Measurements from ENCODE around the gene FOXC1. TPM values are rescaled to one million over a fixed set of nuclear protein-coding genes. Genes with fewer than 3 reads are reported as not detected.

Gene FOXC1
- total and polyA plus RNA-seq, 4 donors: 15.1 to 105 (median 49.1) TPM

GRCh38 chr6:1625794-1626435 is 16.2 kb downstream of the FOXC1 start:
- DNase-seq (ENCODE audit: low read depth in 4 of 6, low spot score in 6 of 6): peak in 1 of 6 donors; percentile 48
- Histone ChIP-seq H3K9me3 (ENCODE audit: control insufficient read depth, insufficient read depth, low read length) (no peaks in the 10 kb centered on the region), H3K4me1 (ENCODE audit: control insufficient read depth, insufficient read depth, low read length) (peaks cover 17% of the 10 kb centered on the region), H3K4me3 (ENCODE audit: low read depth, low read length) (peak overlapping the region; percentile 52), H3K27ac (ENCODE audit: low read depth, low read length) (peak overlapping the region; percentile 93), H3K27me3 (ENCODE audit: control insufficient read depth, insufficient read depth, low read length) (peaks cover 97% of the 10 kb centered on the region), H3K36me3 (ENCODE audit: control insufficient read depth, insufficient read depth, low read length) (no peaks in the 10 kb centered on the region)
- 20% methylated on average over 10 of the region's 18 CpGs for WGBS (ENCODE audit: insufficient coverage)

DNA sequence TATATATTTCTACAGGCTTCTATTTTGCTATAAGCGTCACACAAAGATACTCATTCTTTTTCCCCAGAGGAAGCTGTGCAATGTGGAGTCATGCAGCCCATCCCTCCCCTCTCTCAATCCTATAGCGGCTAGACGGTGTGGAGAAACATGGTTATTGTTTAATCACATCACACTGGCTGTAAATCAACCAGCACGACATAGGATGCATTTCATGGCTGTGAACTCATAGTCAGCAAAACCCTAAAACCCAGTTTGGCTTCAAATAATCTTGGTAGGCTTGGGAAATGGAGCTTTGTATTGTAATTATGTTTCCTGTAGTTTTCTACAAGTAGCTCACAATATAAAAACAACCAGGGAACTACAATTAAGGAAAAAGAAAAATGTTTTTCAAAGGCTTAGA is 16.8 kb downstream of the FOXC1 start:
- peak overlapping the region; percentile 52 for H3K4me3 ChIP-seq (ENCODE audit: low read depth, low read length)
- no peaks in the 10 kb centered on the region for H3K36me3 ChIP-seq (ENCODE audit: control insufficient read depth, insufficient read depth, low read length)
- peak overlapping the region; percentile 93 for H3K27ac ChIP-seq (ENCODE audit: low read depth, low read length)
- peaks cover 17% of the 10 kb centered on the region for H3K4me1 ChIP-seq (ENCODE audit: control insufficient read depth, insufficient read depth, low read length)
- peak in 1 of 6 donors; percentile 25 for DNase-seq (ENCODE audit: low read depth in 4 of 6, low spot score in 6 of 6)
- H3K27me3 ChIP-seq (ENCODE audit: control insufficient read depth, insufficient read depth, low read length): peaks cover 91% of the 10 kb centered on the region
- H3K9me3 ChIP-seq (ENCODE audit: control insufficient read depth, insufficient read depth, low read length): no peaks in the 10 kb centered on the region
- WGBS (ENCODE audit: insufficient coverage): 18% methylated on average over 2 of the region's 4 CpGs

- H3K27me3 ChIP-seq (ENCODE audit: control insufficient read depth, insufficient read depth, low read length): peaks cover 81% of the 10 kb centered on the region
- no peak overlapping the region for H3K4me3 ChIP-seq (ENCODE audit: low read depth, low read length)
- H3K4me1 ChIP-seq (ENCODE audit: control insufficient read depth, insufficient read depth, low read length): peaks cover 17% of the 10 kb centered on the region
- H3K27ac ChIP-seq (ENCODE audit: low read depth, low read length): peak overlapping the region; percentile 93
- WGBS (ENCODE audit: insufficient coverage): 30% methylated on average over 8 of the region's 10 CpGs
- no peaks in the 10 kb centered on the region for H3K36me3 ChIP-seq (ENCODE audit: control insufficient read depth, insufficient read depth, low read length)
- DNase-seq (ENCODE audit: low read depth in 4 of 6, low spot score in 6 of 6): peak in 1 of 6 donors; percentile 20
- H3K9me3 ChIP-seq (ENCODE audit: control insufficient read depth, insufficient read depth, low read length): no peaks in the 10 kb centered on the region
Observed at GRCh38 chr6:1627827-1628560, 18.3 kb downstream of the FOXC1 start.

DNA sequence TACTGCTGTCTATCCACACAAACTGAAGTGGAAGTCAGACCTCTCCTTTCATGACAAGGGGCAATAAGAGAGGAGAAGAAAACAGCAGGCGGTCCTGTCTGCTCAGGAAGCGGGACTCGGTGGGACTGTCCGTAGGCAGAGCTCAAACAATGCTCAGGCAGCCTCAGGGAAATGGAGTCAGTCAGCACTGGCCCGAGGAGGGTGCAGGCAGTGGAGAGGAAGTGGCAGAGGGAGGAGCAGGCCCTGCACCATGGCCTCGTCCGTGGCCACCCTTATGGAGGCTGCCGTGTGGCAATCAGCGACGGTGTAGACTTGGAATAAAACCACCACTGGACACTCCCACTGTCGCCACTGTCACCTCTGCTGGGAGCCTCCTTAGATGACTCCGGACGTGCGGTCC is 19.6 kb downstream of the FOXC1 start:
- WGBS (ENCODE audit: insufficient coverage): 71% methylated on average over 12 of the region's 14 CpGs
- DNase-seq (ENCODE audit: low read depth in 4 of 6, low spot score in 6 of 6): no peak
- Histone ChIP-seq H3K4me1 (ENCODE audit: control insufficient read depth, insufficient read depth, low read length) (peaks cover 14% of the 10 kb centered on the region), H3K27ac (ENCODE audit: low read depth, low read length) (peak overlapping the region; percentile 93), H3K4me3 (ENCODE audit: low read depth, low read length) (no peak overlapping the region), H3K27me3 (ENCODE audit: control insufficient read depth, insufficient read depth, low read length) (peaks cover 70% of the 10 kb centered on the region), H3K36me3 (ENCODE audit: control insufficient read depth, insufficient read depth, low read length) (no peaks in the 10 kb centered on the region), H3K9me3 (ENCODE audit: control insufficient read depth, insufficient read depth, low read length) (no peaks in the 10 kb centered on the region)

DNA sequence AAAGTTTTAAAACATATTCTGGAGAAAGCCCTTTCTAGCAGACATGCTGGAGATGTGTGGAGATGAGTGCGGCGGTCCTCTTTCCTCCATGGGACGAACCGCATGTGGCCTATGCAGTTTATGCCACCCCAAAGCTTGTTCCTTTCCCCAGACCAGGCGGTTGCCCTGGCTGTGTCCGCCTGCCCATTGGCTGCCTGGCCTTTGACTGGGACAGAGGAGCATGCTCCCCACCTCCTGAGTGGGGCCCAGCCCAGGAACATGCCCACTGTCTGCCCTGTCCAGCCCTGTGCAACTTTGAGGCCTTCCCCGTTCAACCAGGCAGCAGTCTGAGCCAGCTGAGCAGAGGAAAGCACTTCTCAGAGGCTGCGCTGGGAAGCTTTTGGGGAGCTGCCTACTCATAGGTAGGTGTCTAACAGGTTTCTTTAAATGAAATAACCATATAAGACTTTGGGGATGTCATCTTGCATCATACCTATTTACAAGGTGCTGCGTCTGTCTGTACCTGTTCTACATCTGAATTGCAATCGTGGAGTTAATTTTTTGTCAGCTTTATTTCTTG is 20.6 kb downstream of the FOXC1 start:
- DNase-seq (ENCODE audit: low read depth in 4 of 6, low spot score in 6 of 6): no peak
- no peaks in the 10 kb centered on the region for H3K36me3 ChIP-seq (ENCODE audit: control insufficient read depth, insufficient read depth, low read length)
- H3K4me3 ChIP-seq (ENCODE audit: low read depth, low read length): no peak overlapping the region
- H3K27ac ChIP-seq (ENCODE audit: low read depth, low read length): no peak overlapping the region
- WGBS (ENCODE audit: insufficient coverage): 96% methylated on average over 4 of the region's 10 CpGs
- H3K4me1 ChIP-seq (ENCODE audit: control insufficient read depth, insufficient read depth, low read length): peaks cover 4% of the 10 kb centered on the region
- no peaks in the 10 kb centered on the region for H3K9me3 ChIP-seq (ENCODE audit: control insufficient read depth, insufficient read depth, low read length)
- peaks cover 61% of the 10 kb centered on the region for H3K27me3 ChIP-seq (ENCODE audit: control insufficient read depth, insufficient read depth, low read length)

GRCh38 chr6:1630771-1631217 is 21.1 kb downstream of the FOXC1 start:
- H3K4me3 ChIP-seq (ENCODE audit: low read depth, low read length): no peak overlapping the region
- no peaks in the 10 kb centered on the region for H3K9me3 ChIP-seq (ENCODE audit: control insufficient read depth, insufficient read depth, low read length)
- DNase-seq (ENCODE audit: low read depth in 4 of 6, low spot score in 6 of 6): no peak
- peaks cover 3% of the 10 kb centered on the region for H3K4me1 ChIP-seq (ENCODE audit: control insufficient read depth, insufficient read depth, low read length)
- no peaks in the 10 kb centered on the region for H3K36me3 ChIP-seq (ENCODE audit: control insufficient read depth, insufficient read depth, low read length)
- H3K27me3 ChIP-seq (ENCODE audit: control insufficient read depth, insufficient read depth, low read length): peaks cover 56% of the 10 kb centered on the region
- 89% methylated on average over 9 of the region's 11 CpGs for WGBS (ENCODE audit: insufficient coverage)
- H3K27ac ChIP-seq (ENCODE audit: low read depth, low read length): no peak overlapping the region

- no peaks in the 10 kb centered on the region for H3K36me3 ChIP-seq (ENCODE audit: control insufficient read depth, insufficient read depth, low read length)
- peaks cover 51% of the 10 kb centered on the region for H3K27me3 ChIP-seq (ENCODE audit: control insufficient read depth, insufficient read depth, low read length)
- no peak overlapping the region for H3K27ac ChIP-seq (ENCODE audit: low read depth, low read length)
- no peaks in the 10 kb centered on the region for H3K9me3 ChIP-seq (ENCODE audit: control insufficient read depth, insufficient read depth, low read length)
- DNase-seq (ENCODE audit: low read depth in 4 of 6, low spot score in 6 of 6): no peak
- WGBS (ENCODE audit: insufficient coverage): no CpG with 5 or more reads among the region's 4 CpGs
- no peak overlapping the region for H3K4me3 ChIP-seq (ENCODE audit: low read depth, low read length)
- H3K4me1 ChIP-seq (ENCODE audit: control insufficient read depth, insufficient read depth, low read length): peaks cover 3% of the 10 kb centered on the region
Observed at GRCh38 chr6:1631251-1631650, 21.5 kb downstream of the FOXC1 start.

DNA sequence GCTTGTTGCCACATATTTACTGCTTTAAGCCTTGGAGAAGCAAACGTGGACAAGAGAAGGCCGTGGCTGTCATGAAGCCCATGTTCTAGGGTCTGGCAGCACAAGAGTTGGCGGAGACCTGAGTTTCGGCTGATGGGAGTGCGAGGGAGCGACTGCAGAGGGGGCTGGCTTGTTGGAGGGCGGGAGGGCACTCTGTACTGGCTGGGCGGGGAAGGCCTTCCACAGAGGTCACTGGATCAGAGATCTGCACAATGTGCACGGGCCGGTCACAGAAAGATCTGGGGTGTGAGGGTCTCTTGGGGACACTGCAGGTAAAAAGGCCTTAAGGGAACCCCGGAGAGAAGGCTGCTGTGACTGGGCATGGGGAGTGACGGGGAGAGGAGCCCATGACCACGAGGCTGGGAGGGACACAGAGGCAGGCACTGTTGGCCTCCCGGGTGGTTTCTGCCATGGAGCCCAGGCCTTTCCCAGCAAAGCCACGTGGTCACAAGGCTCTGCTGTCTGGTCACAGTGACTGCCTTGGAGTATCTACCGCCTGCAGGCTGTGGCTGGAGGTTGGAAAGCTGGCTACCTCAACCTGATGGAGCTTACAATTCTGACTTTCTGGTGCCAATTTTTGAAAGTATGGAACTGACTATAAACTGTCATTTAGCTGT is 23.8 kb downstream of the FOXC1 start:
- Histone ChIP-seq H3K4me3 (ENCODE audit: low read depth, low read length) (no peak overlapping the region), H3K9me3 (ENCODE audit: control insufficient read depth, insufficient read depth, low read length) (no peaks in the 10 kb centered on the region), H3K27me3 (ENCODE audit: control insufficient read depth, insufficient read depth, low read length) (peaks cover 29% of the 10 kb centered on the region), H3K36me3 (ENCODE audit: control insufficient read depth, insufficient read depth, low read length) (no peaks in the 10 kb centered on the region), H3K27ac (ENCODE audit: low read depth, low read length) (no peak overlapping the region), H3K4me1 (ENCODE audit: control insufficient read depth, insufficient read depth, low read length) (peaks cover 11% of the 10 kb centered on the region)
- WGBS (ENCODE audit: insufficient coverage): 91% methylated on average over 16 of the region's 16 CpGs
- DNase-seq (ENCODE audit: low read depth in 4 of 6, low spot score in 6 of 6): no peak

DNA sequence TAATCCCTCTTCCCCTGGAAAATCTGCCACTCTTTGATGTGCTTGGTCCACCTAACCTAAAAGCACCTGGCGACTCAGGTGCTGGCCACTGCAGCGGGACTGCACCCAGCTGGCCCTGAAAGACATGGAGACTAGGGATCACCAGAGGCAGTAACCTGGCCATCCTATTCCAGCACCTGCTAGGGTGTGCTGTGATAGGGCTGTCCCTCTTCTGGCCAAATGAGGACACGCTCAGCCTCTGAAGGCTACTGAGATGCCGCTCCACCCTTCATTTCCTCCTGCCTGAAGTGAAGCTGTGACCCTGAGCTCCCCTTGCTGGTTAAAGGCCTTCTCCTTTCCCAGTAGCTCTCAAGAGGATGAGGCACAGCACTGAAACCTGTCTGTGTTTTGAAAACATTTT is 24.4 kb downstream of the FOXC1 start:
- whole genome bisulfite sequencing (ENCODE audit: insufficient coverage): 100% methylated on average over 4 of the region's 4 CpGs
- peaks cover 23% of the 10 kb centered on the region for H3K27me3 ChIP-seq (ENCODE audit: control insufficient read depth, insufficient read depth, low read length)

More for the DNA sequence above, 24.4 kb downstream of the FOXC1 start:
- no peaks in the 10 kb centered on the region for H3K9me3 ChIP-seq (ENCODE audit: control insufficient read depth, insufficient read depth, low read length)
- H3K4me1 ChIP-seq (ENCODE audit: control insufficient read depth, insufficient read depth, low read length): peaks cover 11% of the 10 kb centered on the region
- H3K27ac ChIP-seq (ENCODE audit: low read depth, low read length): no peak overlapping the region
- H3K4me3 ChIP-seq (ENCODE audit: low read depth, low read length): no peak overlapping the region
- no peak for DNase-seq (ENCODE audit: low read depth in 4 of 6, low spot score in 6 of 6)
- H3K36me3 ChIP-seq (ENCODE audit: control insufficient read depth, insufficient read depth, low read length): no peaks in the 10 kb centered on the region

Data from spinal cord (tissue), 10 donors.